ENCODE data around the gene CDH23. TPM values are rescaled to one million over a fixed set of nuclear protein-coding genes. Genes with fewer than 3 reads are reported as not detected.

The CDH23 gene
- total RNA-seq, 2 donors from 2014 or later, result 1.1 to 2.8 TPM

GRCh38 chr10:71782221-71782916, 385.6 kb downstream of the CDH23 start:
- H3K27me3 Mint-ChIP-seq (ENCODE audit: low read depth), result no peaks in the 10 kb centered on the region
- H3K27ac Mint-ChIP-seq, result no peak overlapping the region
- H3K4me3 Mint-ChIP-seq, result no peak overlapping the region
- ATAC-seq (replicated peaks in 1 of 2) (no peak), DNase-seq (no peak)
- H3K9me3 Mint-ChIP-seq, result peaks cover 0 to 3% of the 10 kb centered on the region in 2 donors
- H3K36me3 Mint-ChIP-seq (ENCODE audit: insufficient read depth in 2 of 2), result no peaks in the 10 kb centered on the region
- H3K4me1 Mint-ChIP-seq (ENCODE audit: low read depth), result peaks cover 19% of the 10 kb centered on the region

GRCh38 chr10:71782917-71783490, 386.3 kb downstream of the CDH23 start:
- H3K27me3 Mint-ChIP-seq (ENCODE audit: low read depth), result no peaks in the 10 kb centered on the region
- DNase-seq, result no peak
- no peak for ATAC-seq (replicated peaks in 1 of 2)
- H3K9me3 Mint-ChIP-seq, result no peaks in the 10 kb centered on the region
- peaks cover 19% of the 10 kb centered on the region for H3K4me1 Mint-ChIP-seq (ENCODE audit: low read depth)
- H3K27ac Mint-ChIP-seq, result no peak overlapping the region
- no peak overlapping the region for H3K4me3 Mint-ChIP-seq
- H3K36me3 Mint-ChIP-seq (ENCODE audit: insufficient read depth in 2 of 2), result no peaks in the 10 kb centered on the region

GRCh38 chr10:71783917-71784678, 387.4 kb downstream of the CDH23 start:
- Mint-ChIP-seq H3K4me3 (no peak overlapping the region), H3K4me1 (ENCODE audit: low read depth) (peaks cover 19% of the 10 kb centered on the region), H3K27ac (no peak overlapping the region), H3K9me3 (no peaks in the 10 kb centered on the region), H3K27me3 (ENCODE audit: low read depth) (no peaks in the 10 kb centered on the region), H3K36me3 (ENCODE audit: insufficient read depth in 2 of 2) (no peaks in the 10 kb centered on the region)
- ATAC-seq (replicated peaks in 1 of 2) (no peak), DNase-seq (no peak)

GRCh38 chr10:71784679-71785272, 388.1 kb downstream of the CDH23 start:
- Mint-ChIP-seq H3K4me3 (no peak overlapping the region), H3K27me3 (ENCODE audit: low read depth) (no peaks in the 10 kb centered on the region), H3K9me3 (no peaks in the 10 kb centered on the region), H3K36me3 (ENCODE audit: insufficient read depth in 2 of 2) (no peaks in the 10 kb centered on the region), H3K4me1 (ENCODE audit: low read depth) (peaks cover 18% of the 10 kb centered on the region), H3K27ac (no peak overlapping the region)
- DNase-seq, result no peak
- ATAC-seq (replicated peaks in 1 of 2), result no peak

DNA sequence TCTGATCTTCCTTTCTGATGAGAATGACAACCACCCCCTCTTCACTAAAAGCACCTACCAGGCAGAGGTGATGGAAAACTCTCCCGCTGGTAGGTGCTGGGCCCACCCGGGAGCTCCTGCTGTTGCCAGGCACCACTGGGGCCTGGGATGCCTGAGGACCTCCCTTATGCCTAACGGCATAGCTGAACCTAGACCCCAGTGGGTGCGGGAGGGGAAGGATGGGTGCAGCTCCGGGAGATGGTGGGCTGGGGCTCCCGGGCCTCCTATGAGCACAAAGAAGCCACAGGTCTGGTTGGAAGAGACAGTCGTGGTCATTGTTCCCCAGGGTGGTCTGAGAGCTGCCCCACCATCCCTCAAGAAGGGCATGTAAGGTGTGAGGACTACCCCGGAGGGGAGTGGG, 392.2 kb downstream of the CDH23 start:
- Mint-ChIP-seq H3K9me3 (no peaks in the 10 kb centered on the region), H3K36me3 (ENCODE audit: insufficient read depth in 2 of 2) (no peaks in the 10 kb centered on the region), H3K27ac (no peak overlapping the region), H3K4me3 (no peak overlapping the region), H3K4me1 (ENCODE audit: low read depth) (peaks cover 15% of the 10 kb centered on the region), H3K27me3 (ENCODE audit: low read depth) (no peaks in the 10 kb centered on the region)
- DNase-seq, result no peak
- ATAC-seq (replicated peaks in 1 of 2), result no peak

DNA sequence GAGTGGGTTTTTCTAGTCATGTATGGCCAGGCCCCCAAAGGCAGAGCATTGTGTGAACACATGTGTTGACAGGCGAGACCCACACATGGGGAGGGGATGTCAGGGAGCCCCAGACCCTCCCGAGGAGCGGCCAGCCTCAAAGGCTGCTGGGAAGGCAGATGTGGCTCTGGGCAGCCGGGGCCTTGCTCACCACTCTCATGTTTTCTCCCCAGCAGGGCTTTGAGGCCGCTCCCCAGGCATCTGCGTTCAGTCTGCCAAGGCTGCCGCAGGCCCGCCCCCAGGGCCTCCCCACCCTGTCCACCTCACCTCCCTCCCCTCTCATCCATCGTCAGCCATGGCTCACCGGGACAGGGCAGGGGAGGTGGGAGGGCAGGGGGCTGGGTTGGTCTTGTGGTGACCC, 393.2 kb downstream of the CDH23 start:
- Mint-ChIP-seq H3K4me3 (no peak overlapping the region), H3K4me1 (ENCODE audit: low read depth) (peaks cover 15% of the 10 kb centered on the region), H3K9me3 (no peaks in the 10 kb centered on the region), H3K36me3 (ENCODE audit: insufficient read depth in 2 of 2) (no peaks in the 10 kb centered on the region), H3K27ac (no peak overlapping the region), H3K27me3 (ENCODE audit: low read depth) (no peaks in the 10 kb centered on the region)
- DNase-seq, result no peak
- no peak for ATAC-seq (replicated peaks in 1 of 2)

DNA sequence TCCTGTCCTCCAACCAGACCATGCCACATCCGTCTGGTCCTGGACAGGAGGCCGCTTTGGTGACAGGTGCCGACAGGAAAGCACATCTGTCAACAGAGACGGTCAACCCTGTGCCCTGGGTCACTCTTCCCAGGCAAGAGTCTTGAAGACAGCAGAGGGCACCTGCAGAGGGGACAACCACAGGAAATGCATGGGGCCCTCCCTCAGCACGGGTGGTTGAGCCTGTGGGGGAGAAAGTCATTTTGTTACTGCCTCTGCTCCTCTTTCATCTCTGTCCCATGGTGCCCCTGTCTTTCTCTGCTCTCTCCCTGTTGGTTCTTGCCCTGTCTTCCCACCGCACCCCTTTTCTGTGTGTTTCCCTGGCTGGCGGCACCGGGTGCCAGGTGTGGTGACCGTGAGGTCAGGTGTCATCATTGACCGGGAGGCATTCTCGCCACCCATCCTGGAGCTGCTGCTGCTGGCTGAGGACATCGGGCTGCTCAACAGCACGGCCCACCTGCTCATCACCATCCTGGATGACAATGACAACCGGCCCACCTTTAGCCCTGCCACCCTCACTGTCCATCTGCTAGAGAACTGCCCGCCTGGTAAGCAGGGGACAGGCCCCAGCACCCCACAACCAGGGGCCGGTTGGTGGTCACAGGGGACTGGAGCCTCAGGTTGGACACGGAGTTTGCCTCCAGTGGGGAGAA, 394.2 kb downstream of the CDH23 start:
- no peak overlapping the region for H3K27ac Mint-ChIP-seq
- H3K9me3 Mint-ChIP-seq, result no peaks in the 10 kb centered on the region
- H3K27me3 Mint-ChIP-seq (ENCODE audit: low read depth), result no peaks in the 10 kb centered on the region
- no peak overlapping the region for H3K4me3 Mint-ChIP-seq
- peak in 1 of 2 donors; percentile 63 for DNase-seq
- peaks cover 15% of the 10 kb centered on the region for H3K4me1 Mint-ChIP-seq (ENCODE audit: low read depth)
- H3K36me3 Mint-ChIP-seq (ENCODE audit: insufficient read depth in 2 of 2), result no peaks in the 10 kb centered on the region
- peak; percentile 89 to 96 for ATAC-seq (replicated peaks in 1 of 2)

DNA sequence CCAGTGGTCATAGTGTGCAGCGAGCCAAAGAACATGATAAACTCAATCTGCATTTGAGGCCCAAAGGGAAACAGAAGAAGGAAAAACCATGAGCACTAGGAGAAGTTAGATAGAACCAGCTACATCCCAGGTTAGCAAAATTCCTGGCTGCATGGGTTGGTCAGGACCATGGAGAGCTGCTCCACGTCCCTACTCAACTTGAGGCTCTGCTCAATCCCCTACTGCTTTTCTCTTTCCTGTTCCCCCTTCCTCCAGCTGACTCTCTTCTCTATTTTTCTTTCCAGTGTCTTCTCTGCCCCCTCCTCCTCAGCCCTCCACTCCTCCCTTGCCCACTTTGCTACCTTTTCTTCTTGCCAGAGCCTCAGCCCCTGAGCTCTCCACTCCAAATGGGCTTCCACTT, 398.5 kb downstream of the CDH23 start:
- no peaks in the 10 kb centered on the region for H3K9me3 Mint-ChIP-seq
- H3K27ac Mint-ChIP-seq, result no peak overlapping the region
- peaks cover 25% of the 10 kb centered on the region for H3K4me1 Mint-ChIP-seq (ENCODE audit: low read depth)
- no peaks in the 10 kb centered on the region for H3K27me3 Mint-ChIP-seq (ENCODE audit: low read depth)
- no peak overlapping the region for H3K4me3 Mint-ChIP-seq
- no peaks in the 10 kb centered on the region for H3K36me3 Mint-ChIP-seq (ENCODE audit: insufficient read depth in 2 of 2)
- DNase-seq (no peak), ATAC-seq (replicated peaks in 1 of 2) (no peak)

GRCh38 chr10:71796749-71797405, 400.2 kb downstream of the CDH23 start:
- DNase-seq, result no peak
- peaks cover 11% of the 10 kb centered on the region for H3K4me1 Mint-ChIP-seq (ENCODE audit: low read depth)
- no peaks in the 10 kb centered on the region for H3K36me3 Mint-ChIP-seq (ENCODE audit: insufficient read depth in 2 of 2)
- peak in 1 of 2 donors; percentile 13 for ATAC-seq (replicated peaks in 1 of 2)
- H3K4me3 Mint-ChIP-seq, result peak overlapping the region in 1 of 2 donors; percentile 1
- H3K27me3 Mint-ChIP-seq (ENCODE audit: low read depth), result no peaks in the 10 kb centered on the region
- H3K27ac Mint-ChIP-seq, result no peak overlapping the region
- no peaks in the 10 kb centered on the region for H3K9me3 Mint-ChIP-seq

DNA sequence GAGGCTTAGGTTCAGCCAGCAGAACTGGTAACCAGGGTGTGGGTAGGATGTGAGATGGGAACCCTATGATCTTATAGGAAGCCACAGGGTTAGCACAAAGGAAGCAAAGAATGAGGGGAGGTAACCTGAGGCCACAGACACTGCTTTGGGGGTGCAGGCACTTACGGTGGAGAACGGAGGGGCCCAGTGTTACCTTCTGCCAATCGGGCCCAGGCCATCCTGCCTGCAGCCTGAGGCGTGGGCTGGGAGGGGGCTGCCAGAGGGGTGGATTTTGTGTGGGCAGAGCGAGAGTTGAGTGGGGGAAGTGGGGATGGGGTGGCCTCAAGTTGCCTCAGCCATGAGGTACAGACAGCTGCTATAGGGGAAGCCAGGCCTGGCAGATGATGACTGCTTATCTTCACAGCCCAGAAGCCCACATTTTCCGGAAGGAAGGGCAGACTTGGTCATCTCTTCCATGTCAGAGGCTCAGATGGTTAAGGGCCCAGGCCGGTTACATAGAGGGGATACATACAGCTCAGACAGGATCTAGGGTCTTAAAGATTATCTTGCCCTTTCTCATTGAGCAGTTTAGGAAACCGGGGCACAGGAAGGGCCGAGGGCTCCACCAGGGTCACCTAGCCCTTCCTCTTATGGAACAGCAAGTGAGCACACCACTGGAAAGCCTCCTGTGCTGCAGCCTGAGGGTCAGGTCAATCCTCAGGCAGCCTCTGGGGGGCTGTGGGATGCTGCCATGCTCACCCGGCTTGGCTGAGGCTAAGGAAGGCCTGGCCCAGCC, 401.0 kb downstream of the CDH23 start:
- Mint-ChIP-seq H3K27me3 (ENCODE audit: low read depth) (no peaks in the 10 kb centered on the region), H3K4me3 (no peak overlapping the region), H3K4me1 (ENCODE audit: low read depth) (peaks cover 11% of the 10 kb centered on the region), H3K27ac (no peak overlapping the region), H3K9me3 (no peaks in the 10 kb centered on the region), H3K36me3 (ENCODE audit: insufficient read depth in 2 of 2) (no peaks in the 10 kb centered on the region)
- peak; percentile 42 to 73 for ATAC-seq (replicated peaks in 1 of 2)
- DNase-seq, result peak in 1 of 2 donors; percentile 27

DNA sequence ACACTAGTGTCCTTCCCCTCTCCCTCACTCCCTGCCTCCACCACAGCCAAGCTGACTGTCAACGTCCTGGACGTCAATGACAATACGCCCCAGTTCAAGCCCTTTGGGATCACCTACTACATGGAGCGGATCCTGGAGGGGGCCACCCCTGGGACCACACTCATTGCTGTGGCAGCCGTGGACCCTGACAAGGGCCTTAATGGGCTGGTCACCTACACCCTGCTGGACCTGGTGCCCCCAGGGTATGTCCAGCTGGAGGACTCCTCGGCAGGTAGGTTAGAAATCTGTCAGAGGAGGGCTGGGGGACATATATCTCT, 401.5 kb downstream of the CDH23 start:
- Mint-ChIP-seq H3K27me3 (ENCODE audit: low read depth) (no peaks in the 10 kb centered on the region), H3K27ac (no peak overlapping the region)

DNA sequence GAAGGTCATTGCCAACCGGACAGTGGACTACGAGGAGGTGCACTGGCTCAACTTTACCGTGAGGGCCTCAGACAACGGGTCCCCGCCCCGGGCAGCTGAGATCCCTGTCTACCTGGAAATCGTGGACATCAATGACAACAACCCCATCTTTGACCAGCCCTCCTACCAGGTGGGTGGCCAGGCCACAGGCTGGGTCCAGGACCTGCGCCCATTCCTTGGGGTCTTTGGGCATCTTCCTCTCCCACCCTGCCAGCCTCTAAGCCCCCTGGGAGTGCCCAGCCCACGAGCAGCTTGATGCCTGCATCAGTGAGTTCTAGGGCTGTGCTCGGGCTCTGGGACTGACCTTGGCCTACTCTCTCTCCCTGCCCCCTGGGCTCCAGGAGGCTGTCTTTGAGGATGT, 402.4 kb downstream of the CDH23 start:
- Mint-ChIP-seq H3K4me3 (no peak overlapping the region), H3K4me1 (ENCODE audit: low read depth) (peaks cover 11% of the 10 kb centered on the region), H3K36me3 (ENCODE audit: insufficient read depth in 2 of 2) (no peaks in the 10 kb centered on the region), H3K27me3 (ENCODE audit: low read depth) (no peaks in the 10 kb centered on the region), H3K9me3 (no peaks in the 10 kb centered on the region), H3K27ac (no peak overlapping the region)
- DNase-seq (no peak), ATAC-seq (replicated peaks in 1 of 2) (no peak)

More for the DNA sequence above, 401.5 kb downstream of the CDH23 start:
- Mint-ChIP-seq H3K4me3 (no peak overlapping the region), H3K36me3 (ENCODE audit: insufficient read depth in 2 of 2) (no peaks in the 10 kb centered on the region), H3K9me3 (no peaks in the 10 kb centered on the region), H3K4me1 (ENCODE audit: low read depth) (peaks cover 11% of the 10 kb centered on the region)
- ATAC-seq (replicated peaks in 1 of 2) (peak in 1 of 2 donors; percentile 15), DNase-seq (no peak)

All from activated T-cell treated with anti-CD3 and anti-CD28 coated beads, Interleukin-2, amount 50 U/mL, for 72 hours (primary cell).